Stimulated activated CD8-positive, alpha-beta memory T cell treated with anti-CD3 and anti-CD28 coated beads, Interleukin-12 subunit alpha, Interleukin-12 subunit beta, amount 100 ng/mL, for 4 hours (primary cell): ENCODE data around the gene FBLN1.

Experiments used
- DNase-seq: peaks from one replicate; pipeline ENCODE4 v3.0.0-alpha.2; 2020; ENCODE audit warnings: low read depth

FBLN1 gene

DNA sequence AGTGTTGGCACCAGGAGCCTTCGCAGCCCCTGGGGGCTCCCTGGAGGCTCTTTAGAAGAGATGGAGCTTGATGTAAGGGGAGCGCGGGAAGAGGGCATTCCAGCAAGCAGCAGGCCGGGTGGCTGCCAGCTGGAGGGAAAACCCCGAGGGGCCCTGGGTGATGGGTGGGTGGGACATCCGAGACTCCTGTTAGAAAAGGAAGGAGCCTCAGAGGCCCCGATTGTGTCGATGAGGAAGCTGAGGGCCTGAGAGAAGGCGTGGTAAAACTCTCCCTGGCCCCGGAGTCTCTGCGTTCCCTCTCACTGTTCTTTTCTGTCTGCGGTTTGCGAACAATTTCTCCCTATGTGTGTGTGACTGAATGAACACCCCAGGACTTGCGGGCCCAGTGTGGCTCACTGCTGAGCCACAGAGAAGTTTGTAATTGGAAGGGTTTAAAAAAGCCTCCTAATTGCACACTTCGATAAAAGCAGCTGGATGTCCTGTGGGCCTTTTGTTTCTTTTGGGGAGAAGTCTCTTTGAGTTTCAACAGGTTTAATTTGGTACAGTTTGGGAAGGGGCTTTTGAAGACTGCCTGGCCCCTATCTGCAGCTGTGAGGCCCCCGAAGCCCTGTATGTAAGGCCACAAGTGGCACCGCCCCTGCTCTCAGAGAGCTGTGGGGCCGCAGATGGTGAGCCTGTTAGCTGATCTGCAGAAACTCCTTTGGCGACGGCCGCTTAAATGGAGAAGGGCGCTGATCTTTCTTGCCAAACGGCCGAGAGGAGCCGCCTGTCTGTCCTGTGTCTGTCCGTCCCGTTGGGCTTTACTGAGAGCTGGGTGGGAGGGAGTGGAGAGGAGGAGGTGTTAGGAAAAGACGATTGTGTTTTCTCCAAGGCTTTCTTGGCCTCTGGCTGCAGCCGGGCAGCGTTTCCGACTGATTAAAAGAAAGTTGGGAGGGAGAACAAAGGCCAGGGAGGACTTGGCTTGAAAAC, 2.0 kb downstream of the FBLN1 start:
- no peak for DNase-seq

- no peak for DNase-seq
Measured at GRCh38 chr22:45505991-45506747, 3.5 kb downstream of the FBLN1 start.

DNA sequence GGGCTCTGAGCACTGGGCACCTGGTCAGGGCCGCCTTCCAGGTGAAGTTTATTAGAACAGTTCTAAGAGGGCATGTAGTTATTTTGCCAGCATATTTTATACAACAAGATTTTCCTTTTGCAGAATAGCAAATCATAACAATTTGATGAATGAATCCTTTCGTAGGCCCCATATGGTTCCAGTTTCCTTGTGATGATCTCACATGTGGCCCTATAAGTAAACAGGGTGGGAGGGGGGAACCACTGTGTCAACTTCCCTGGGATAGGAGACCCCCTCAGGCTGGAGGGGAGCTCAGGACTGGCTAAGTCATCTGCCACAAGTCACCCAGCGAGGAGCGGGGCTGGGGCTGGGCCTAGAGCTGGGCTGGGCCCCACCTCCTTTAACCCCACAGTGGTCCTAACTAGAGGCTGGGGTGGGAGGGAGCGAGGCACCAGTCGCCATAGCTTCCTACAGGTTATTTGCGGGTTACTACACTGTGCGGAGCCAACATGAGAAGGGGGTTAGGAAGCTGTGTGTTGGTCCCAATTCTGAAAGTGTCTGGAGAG, 4.2 kb downstream of the FBLN1 start:
- no peak for DNase-seq

GRCh38 chr22:45507798-45508197, 5.1 kb downstream of the FBLN1 start:
- no peak for DNase-seq

GRCh38 chr22:45508814-45509213, 6.1 kb downstream of the FBLN1 start:
- DNase-seq: no peak

DNA sequence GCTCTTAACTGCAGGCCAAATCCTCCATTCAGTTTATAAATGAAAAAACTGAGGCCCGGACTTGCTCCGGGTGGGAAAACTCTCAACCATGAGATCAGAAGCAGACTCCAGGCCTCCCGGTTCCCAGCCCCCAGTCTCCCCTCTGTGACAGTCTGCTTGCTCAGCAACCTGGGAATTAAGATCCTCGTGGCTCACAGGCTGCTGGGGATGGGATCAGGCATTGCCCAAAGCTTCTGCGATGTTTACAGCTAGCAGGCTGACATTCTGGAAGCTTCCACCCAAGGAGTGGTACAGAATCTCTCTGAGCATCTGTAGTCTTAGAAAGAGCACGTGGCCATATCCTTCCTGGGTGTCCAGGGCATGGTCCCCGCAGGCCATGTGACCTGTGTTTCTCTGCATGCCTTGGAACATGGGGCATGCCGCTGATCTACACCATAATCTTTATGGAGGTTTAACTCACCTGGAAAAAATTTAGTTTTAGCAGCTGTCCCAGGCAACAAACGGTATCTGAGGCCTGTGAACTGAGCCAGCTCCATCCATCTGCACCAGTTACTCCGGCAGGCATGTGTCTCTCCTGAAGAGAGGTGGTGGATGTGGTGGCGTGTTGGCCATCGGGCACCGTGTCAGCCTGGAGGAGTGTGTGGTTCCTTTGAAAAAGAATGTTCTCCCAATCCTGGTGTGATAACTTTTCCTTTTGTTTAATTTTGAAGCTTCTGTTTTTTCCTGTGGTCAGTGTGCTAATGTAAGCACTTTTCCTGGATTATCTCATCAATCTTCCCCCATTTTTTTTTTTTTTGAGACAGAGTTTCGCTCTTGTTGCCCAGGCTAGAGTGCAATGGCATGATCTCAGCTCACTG, 7.9 kb downstream of the FBLN1 start:
- no peak for DNase-seq

GRCh38 chr22:45511847-45512261, 9.2 kb downstream of the FBLN1 start:
- DNase-seq: no peak

- DNase-seq: no peak
Measured at GRCh38 chr22:45512363-45512762, 9.7 kb downstream of the FBLN1 start.

GRCh38 chr22:45515676-45516075, 13.0 kb downstream of the FBLN1 start:
- DNase-seq: no peak

- no peak for DNase-seq
Measured at GRCh38 chr22:45516163-45516562, 13.5 kb downstream of the FBLN1 start.

DNA sequence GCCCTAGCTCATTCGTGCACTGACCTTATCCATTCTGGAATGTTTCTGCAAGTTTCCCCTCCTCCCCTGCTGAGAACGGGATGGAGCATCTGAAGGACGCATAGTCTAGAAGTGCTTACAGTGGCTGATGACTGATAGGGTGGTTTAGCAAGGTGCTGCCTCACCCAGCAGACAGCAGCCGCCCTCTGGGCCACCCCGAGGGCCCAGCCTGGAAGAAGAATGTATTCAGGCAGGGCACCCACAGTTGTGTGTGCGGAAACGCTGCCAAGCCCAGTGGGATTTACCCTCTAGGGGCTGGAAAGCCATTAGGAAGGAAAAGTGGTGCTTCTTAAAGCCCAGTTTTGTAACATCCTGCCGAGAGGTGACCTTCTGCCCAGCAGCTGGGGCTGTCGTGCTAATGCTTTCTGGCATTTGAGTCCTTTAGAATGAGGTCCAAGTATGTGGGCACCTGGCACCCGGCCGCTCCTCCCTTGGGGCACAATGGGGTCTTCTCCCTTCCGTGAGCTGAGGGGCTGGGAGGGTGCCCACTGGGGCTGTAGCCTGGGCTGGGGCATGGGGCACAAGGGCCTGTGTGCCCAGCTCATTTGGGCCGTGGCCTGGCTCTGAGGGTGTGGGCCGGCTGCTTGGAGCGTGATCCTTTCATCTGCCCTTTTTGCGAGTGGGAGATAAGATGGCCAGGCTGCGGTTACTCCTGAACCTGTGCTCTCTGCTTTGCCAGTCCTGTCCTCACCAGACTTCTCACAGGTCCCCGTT, 14.4 kb downstream of the FBLN1 start:
- no peak for DNase-seq

GRCh38 chr22:45518136-45518535, 15.5 kb downstream of the FBLN1 start:
- DNase-seq: no peak

GRCh38 chr22:45518580-45518991, 15.9 kb downstream of the FBLN1 start:
- no peak for DNase-seq

GRCh38 chr22:45521178-45521577, 18.5 kb downstream of the FBLN1 start:
- DNase-seq: no peak

DNA sequence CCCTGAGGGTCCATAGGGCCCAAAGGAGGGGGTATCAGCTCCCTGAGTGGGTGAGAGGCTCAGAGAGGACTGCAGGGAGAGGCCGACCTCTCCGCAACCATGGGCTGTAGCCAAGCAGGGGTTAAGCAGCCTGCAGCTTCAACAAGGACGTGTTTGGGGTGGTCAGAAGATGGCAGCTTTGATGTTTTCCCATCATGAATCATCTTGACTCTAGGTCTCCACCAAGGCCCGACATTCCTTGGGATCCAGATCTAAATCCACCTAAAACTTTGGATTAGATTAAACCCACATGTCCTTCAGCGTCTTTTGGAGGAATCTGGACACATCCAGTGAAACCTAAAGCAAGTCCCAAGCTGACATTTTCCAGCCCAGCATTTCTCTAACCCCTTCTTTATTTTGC, 19.8 kb downstream of the FBLN1 start:
- no peak for DNase-seq

- DNase-seq: no peak
Measured at GRCh38 chr22:45524157-45524556, 21.5 kb downstream of the FBLN1 start.

DNA sequence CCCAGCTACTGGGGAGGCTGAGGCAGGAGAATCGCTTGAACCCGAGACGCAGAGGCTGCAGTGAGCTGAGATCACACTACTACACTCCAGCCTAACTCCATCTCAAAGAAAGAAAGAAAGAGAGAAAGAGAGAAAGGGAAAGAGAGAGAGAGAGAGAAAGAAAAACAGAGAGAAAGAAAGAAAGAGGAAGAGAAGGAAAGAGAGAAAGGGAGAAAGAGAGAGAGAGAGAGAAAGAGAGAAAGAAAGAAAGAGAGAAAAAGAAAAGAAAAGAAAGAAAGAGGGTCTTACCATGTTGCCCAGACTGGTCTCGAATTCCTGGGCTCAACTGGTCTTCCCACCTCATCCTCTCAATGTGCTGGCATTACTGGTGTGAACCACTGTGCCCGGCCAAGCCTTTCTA, 22.3 kb downstream of the FBLN1 start:
- DNase-seq: no peak

DNA sequence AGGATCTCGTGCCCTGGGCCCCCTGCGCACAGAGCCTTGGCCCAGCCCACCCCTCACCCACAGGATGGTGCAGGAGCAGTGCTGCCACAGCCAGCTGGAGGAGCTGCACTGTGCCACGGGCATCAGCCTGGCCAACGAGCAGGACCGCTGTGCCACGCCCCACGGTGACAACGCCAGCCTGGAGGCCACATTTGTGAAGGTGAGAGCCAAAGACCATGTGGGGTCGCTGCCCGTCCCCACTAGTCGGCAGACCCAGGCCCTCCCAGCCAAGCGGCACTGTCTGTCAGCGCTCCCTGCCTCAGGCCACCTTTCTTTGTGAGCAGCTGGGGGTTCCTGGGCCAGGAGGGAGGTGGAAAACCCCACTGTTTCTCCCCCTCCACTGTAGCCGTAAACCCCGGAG, 22.8 kb downstream of the FBLN1 start:
- DNase-seq: no peak

- no peak for DNase-seq
Measured at GRCh38 chr22:45526281-45526680, 23.6 kb downstream of the FBLN1 start.

GRCh38 chr22:45526768-45527360, 24.2 kb downstream of the FBLN1 start:
- DNase-seq: no peak

- DNase-seq: no peak
Measured at GRCh38 chr22:45527456-45527855, 24.8 kb downstream of the FBLN1 start.
